ENCODE measurements around the gene ARL15.

DNA sequence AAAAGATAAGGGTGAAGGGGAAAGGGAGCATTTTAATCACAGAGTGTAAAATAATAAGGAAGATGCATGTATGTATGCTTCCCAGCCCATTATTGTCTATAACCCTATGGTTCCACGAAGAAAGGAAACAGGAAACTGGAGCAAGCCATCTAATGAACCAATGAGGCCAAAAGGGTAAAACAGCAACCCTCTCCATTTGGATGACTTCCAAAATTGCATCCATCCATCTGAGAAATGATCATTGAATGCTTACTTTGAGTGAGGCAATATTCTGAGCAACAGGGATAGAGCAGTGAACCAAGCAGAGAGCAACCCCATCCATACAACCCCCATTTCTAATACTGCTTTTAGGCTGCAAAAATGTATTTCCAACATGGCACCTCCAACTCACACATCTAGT lies 46.9 kb downstream of the ARL15 start:
- TF ChIP-seq, protein P1, sequence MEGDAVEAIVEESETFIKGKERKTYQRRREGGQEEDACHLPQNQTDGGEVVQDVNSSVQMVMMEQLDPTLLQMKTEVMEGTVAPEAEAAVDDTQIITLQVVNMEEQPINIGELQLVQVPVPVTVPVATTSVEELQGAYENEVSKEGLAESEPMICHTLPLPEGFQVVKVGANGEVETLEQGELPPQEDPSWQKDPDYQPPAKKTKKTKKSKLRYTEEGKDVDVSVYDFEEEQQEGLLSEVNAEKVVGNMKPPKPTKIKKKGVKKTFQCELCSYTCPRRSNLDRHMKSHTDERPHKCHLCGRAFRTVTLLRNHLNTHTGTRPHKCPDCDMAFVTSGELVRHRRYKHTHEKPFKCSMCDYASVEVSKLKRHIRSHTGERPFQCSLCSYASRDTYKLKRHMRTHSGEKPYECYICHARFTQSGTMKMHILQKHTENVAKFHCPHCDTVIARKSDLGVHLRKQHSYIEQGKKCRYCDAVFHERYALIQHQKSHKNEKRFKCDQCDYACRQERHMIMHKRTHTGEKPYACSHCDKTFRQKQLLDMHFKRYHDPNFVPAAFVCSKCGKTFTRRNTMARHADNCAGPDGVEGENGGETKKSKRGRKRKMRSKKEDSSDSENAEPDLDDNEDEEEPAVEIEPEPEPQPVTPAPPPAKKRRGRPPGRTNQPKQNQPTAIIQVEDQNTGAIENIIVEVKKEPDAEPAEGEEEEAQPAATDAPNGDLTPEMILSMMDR (conservative IDR thresholded peaks at IDR 0.05), result no peak
- TF ChIP-seq EZH2 (IDR thresholded peaks at IDR 0.05; ENCODE audit: low read depth), result no peak
